Cerebellar cortex (tissue), 1 donor: ENCODE data around the gene ZNF835.
A peak's percentile ranks its signal among the peaks of the same experiment; 100 is the strongest.

Experiments
- DNase-seq: peaks from one replicate; pipeline ENCODE4 v3.0.0-alpha.2; 2015; ENCODE audit warnings: low spot score

Gene ZNF835

DNA sequence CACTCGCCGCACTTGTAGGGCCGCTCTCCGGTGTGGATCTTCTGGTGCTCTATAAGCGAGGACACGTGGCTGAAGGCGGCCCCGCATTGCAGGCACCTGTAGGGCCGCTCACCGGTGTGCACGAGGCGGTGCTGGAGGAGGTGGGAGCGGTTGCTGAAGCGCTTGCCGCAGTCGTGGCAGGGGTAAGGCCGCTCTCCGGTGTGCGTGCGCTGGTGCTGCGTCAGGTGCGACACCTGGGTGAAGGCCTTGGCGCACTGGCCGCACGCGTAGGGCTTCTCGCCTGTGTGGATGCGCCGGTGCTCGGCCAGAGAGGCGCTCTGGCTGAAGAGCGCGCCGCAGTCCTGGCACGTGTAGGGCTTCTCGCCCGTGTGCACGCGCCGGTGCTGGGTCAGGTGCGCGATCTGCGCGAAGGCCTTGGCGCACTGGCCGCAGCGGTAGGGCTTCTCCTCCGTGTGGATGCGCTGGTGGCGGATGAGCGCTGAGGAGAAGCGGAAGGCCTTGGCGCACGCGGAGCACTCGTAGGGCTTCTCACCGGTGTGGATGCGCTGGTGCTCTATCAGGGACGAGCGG is 7.5 kb downstream of the ZNF835 start:
- DNase-seq, result no peak

DNA sequence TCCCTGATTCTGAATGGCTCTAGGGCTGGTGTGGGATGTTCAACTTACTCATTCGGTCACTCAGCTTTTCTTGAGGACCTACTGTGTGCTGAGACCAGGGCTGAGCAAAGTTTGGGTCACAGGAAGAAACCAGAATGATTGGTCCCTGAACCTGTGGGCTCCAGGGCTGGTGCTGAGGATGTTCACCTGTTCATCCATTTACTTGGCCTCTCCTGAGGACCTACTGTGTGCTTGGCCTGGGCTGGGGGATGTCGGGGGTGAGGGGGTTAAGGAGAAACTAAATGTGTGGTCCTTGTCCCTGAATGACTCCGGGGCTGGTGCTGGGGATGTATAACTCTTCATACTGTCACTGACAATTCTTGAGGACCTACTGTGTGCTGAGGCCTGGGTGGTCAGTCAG is 10.3 kb downstream of the ZNF835 start:
- DNase-seq, result no peak

DNA sequence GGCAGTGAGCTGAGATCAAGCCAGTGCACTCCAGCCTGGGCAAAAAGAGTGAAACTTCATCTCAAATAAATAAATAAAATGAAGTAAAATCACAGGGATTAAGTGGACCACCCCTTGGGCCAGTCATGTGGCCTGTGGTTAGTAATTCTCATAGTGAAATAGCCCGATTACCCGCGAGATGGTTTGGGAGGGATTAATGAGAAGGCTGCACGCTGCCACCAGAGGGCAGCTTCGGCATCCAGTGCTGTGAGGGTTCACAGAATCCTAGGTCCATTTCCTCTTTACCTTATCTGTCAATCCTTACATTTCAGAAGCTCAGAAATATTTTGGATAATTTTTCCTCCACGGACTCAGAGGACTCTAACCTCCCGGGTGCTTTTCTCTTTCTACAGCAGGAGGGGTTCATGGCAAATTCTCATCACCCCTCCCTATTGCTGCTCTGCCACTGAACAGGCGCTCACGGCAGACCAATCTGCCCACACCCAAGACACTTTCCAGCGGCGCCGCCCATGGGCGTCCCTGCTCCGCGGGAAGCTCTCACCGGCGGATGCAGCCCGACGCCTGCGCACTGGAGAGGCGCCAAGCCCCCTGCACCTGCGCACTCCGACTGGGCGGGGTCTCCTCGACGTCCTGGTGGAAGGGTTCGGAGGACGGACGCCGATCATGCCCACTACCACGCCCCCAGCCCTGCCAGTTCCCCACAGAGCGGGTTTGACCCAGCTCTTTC is 11.0 kb downstream of the ZNF835 start:
- peak; percentile 48 for DNase-seq

DNA sequence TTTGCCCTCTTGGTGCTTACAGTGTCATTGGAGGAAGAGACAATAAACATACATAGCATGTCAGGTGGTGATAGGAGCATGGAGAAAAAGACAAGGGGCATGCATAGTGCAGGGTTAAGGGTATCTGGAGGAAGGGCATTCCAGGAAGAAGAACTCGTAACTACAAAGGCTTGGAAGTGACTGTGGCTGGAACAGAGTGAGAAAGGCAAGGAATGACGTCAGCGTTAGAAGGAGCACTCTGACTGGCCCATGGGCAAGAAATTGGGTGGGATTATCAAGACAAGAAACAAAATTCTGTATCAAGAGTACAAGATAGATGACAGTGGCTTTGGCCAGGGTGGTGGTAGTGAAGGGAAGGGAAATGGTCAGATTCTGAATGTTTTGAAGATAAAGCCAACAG is 17.4 kb downstream of the ZNF835 start:
- DNase-seq, result no peak

DNA sequence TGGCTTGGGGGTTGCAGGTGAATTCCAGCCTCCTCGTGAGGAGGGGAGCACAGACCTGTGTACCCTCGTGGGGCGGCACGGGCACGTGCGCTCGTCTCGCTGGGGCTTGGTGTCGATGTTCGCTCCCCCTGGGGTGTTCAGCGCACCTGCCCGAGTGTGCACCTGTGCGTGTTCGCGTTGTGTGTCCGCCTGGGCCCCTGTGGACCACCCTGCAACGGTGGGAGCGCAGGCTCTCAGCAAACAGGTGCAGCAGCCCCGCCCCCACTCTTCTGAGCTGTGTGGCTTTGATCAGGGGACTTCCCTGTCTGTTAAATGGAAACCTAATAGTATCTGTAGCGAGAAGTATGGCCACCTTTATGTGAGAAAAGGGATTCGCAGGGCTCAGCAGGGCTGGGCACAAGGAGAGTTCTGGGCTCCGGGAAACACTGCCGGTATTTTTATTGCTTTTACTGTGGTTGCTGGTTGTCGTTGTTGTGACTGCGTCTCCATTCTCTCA is 28.0 kb downstream of the ZNF835 start:
- no peak for DNase-seq

DNA sequence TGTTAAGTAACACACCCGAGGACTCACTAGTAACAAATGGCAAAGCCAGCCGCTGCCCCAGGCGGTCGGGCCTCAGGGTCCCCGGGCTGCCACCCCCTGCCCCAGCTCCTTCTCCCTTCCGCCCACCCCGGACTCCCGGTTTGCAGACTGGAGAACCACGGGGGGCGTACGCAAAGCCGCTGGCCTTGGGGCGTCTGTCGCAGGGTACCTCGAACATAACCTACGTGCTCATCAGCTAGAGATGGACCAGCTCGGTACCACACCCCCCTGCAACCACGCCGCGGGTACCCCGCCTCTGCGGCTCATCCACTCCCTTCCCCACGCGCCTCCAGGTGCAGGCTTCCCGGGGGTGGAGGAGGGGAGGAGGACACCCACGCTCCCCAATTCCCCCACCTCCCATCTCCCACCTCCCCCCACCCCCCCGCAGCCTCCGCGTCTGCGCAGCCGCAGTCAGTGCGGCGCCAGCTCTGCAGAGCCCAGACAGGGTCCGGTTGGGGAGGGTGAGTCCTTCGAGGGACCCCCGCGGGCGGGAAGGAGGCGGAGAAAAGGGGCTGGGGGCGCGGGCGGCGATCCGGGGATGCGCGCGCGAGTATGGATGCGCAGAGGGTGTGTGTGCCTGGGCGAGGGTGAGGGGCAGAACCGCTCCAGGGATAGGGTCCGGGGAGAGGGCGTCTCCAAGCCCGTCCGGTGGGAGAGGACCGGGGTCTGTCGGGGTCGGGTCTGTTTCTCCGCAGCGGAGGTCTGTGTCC is 28.7 kb downstream of the ZNF835 start, which contains the start of gene SMIM17:
SMIM17 (plus strand) TSS at position 449 of the 749 bp plus-strand sequence. CDS start 2,509 bp downstream, outside the sequence.
- no peak for DNase-seq

DNA sequence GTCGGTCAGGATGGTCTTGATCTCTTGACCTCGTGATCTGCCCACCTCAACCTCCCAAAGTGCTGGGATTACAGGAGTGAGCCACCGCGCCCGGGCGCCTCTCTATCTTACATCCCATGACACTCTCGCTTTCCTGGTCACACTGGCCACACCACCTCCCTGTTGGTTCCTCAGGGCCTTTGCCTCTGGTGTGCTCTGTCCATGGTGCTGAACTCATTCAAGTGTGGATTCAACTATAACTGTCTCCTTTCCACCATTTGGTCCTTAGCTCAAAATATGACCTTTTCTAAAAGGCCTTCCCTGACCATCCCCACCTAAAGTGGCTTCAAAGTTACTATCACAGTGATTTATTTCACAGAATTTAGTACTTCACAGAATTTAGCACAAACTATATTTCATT is 32.3 kb downstream of the ZNF835 start:
- DNase-seq, result no peak

DNA sequence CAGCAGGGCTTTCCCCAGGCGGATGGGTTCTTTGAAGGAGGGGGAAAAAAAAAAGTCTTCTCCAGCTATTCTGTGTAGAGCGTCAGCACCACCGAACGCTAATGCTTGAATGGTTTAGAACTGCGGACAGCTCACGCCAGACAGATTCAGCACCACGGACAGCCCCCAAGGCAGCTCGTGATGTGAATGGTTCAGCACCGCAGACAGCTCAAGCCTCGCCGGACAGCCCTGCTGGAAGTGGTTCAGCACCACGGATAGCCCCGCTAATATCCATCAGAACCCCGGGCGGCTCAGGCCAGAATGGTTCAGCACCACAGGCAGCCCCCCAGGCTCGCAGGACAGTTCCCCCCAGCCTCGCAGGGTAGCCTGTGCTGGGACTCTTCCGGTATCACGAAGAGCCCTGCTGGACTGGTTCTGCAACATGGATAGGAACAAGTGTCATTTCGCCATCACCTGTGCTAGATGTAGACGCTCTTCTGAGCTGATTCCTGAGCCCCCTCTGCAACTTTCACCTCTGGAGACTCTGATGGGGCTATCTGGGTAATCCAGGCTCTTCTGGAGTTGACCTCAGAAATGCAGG is 33.5 kb downstream of the ZNF835 start:
- DNase-seq, result peak; percentile 25

DNA sequence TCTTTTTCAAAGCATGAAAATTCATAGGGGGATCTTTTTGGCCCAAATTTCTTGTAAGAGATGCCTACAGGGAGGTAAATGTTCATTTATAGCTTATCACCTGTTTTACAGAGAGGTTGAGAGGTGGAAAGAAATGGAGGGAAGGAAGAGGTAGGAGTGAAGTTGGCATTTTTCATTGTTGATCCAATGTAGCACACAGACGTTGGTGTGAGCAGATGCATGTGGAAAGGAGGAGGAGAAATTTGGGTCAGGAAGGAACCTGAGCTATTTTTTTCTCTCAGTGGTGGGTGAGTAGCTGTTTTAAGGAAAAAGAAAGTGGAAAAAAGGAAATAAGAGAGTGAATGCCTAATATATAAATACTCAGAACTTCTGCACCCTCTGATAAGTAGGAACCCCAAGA is 38.5 kb downstream of the ZNF835 start:
- no peak for DNase-seq

DNA sequence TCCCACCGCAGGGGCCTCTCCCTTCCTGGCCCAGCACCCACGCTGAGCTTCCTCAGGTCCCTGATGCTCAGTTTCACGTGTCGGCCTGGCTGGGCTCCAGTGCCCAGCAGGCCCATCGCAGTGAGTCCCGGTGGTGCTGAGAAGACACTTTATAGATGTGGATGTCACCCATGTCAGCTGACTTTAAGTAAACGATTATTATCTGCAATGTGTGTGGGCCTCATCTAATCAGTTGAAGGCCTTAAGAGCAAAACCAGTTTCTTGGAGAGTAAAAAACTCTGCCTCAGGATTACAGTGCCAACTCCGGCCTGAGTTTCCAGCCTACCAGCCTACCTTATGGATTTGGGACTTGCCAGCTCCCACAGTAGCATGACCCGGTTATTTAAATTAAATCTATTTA is 45.8 kb downstream of the ZNF835 start:
- no peak for DNase-seq

DNA sequence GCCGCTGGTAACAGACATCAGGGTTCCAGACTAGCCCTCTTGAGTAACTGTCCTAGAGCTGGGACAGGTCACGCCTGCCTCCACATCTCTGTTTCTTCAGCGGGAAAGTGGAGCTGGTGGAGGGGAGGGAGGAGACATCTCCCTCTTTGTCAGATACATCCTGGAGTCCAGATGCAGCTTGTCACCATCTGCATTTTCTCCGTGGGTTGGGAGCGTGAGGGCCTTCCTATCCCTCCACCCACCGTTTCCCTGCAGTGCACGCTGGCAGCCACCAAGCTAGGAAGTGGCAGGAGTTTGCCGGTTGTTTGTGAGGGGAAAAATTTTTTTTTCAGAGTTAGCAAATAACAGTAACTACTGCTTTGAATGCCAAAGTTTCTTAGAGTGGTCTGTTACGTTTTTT is 48.6 kb downstream of the ZNF835 start:
- no peak for DNase-seq

DNA sequence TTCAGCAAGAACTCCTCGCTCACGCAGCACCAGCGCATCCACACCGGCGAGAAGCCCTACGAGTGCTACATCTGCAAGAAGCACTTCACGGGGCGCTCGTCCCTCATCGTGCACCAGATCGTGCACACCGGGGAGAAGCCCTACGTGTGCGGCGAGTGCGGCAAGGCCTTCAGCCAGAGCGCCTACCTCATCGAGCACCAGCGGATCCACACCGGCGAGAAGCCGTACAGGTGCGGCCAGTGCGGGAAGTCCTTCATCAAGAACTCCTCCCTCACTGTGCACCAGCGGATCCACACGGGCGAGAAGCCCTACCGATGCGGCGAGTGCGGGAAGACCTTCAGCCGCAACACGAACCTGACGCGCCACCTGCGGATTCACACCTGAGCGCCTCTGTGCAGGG is 49.2 kb downstream of the ZNF835 start:
- DNase-seq, result no peak

DNA sequence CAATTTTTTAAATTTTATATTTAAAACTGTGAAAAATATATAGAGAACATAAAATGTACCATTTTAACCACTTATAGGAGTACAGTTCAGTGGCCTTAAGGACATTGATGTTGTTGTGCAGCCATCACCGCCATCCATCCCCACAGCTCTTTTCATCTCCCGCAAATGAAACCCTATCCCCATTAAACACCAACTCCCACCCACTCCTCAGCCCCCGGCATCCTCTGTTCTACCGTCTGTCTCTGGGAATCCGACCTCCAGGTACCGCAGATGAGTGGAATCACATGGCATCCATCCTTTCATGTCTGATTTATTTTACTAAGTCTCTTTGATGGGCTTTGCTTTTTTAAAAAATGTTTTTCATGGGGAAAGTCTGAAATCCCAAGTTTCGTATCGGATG is 52.4 kb downstream of the ZNF835 start:
- no peak for DNase-seq

DNA sequence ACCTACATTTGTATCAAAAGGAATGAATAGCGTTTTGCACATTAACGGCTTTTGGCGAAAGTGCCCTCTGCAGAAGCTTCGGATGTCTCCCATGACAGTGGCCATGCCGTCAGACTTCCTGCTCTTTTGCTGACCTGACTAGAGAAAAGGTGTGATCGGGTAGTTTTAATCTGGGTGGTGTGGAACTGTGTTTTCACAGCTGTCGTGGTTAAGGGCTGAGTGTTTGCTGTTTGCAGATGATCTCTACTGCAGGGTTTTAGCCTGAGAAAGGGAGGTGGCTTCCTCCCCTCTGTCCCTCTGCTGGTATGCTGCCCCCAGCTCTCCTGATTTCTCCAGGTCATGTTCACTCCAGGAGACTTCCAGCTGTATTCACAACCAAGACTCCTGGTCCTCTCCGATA is 54.0 kb downstream of the ZNF835 start:
- no peak for DNase-seq

DNA sequence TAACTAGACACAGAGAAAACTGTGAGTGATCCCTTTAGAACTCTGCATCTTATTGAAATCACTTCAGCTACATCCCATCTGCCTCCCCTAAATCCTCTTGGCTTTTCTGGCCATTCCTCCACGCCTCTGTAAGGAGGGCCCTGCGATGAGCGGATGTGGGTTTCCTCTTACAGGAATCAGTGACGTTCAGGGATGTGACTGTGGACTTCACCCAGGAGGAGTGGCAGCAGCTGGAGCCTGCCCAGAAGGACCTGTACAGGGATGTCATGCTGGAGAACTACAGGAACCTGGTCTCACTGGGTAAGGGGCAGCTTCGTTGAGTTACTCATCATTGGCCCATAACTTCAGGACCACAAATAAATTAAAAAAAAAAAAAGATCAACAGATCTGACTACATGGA is 57.9 kb downstream of the ZNF835 start:
- no peak for DNase-seq

DNA sequence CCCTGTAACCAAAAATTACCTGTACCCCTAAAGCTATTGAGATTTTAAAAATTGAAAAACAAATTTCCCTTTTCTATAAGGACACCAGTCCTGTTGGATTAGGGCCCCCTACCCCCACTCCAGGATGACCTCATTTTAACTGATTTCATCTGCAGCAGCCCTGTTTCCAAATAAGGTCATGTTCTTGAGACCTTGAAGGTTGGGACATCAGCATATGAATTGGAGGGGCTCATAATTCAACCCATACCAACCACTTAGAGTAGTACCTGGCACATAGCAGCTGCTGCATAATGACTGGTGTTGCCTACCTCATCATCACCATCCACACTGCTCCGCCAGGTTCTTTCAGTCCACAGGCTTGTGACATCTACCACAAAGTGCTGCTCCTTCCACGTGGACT is 58.8 kb downstream of the ZNF835 start:
- DNase-seq, result no peak
